HUDEP-2 (cell line): ENCODE results near the gene PERP.

Experiments used
- DNase-seq, 76 experiments: peaks; one replicate each; lab custom pipeline; 2025; ENCODE audit not compliant: unreplicated experiment in 76 of 76; lab: John Stamatoyannopoulos, UW

Gene PERP

GRCh38 chr6:138063726-138064125 is 43.5 kb downstream of the PERP start:
- no peak for DNase-seq

- no peak for DNase-seq
Observed at GRCh38 chr6:138054982-138055381, 52.2 kb downstream of the PERP start.

DNA sequence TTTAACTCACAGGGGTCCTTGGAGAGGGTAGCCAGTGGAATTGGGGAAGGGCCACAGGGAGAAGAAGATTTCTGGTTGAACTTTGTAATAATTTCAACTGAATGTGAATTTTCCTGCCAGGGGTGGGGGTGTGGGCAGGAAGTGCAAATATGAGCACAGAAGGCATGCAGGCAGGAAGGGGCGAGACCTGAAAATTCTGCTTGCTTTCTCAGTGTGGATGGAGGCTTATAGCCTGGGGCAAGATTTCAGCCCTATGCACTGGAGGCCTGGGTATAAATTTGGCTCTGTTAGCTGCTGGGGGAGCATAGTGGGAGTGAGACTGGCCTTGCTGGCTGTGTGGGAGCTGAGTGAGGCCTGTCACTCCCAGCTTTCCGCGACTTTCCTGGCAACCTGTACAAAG is 54.4 kb downstream of the PERP start:
- DNase-seq: no peak

GRCh38 chr6:138044972-138045371 is 62.2 kb downstream of the PERP start:
- DNase-seq: no peak

- DNase-seq: no peak
Observed at GRCh38 chr6:138044458-138044857, 62.8 kb downstream of the PERP start.
